PFSK-1 (cell line): ENCODE results near the gene PUS10.

Experiments used
- POLR2AphosphoS5 ChIP-seq: IDR thresholded peaks from 2 replicates; pipeline ENCODE4 v1.6.1; 2012; ENCODE audit warnings: low read depth, mild to moderate bottlenecking, control low read depth, low read length, moderate library complexity
- REST ChIP-seq, 2 experiments: IDR thresholded peaks; 2 replicates each; pipeline versions ENCODE4 v1.6.1 to v1.8.0; 2011 to 2012; ENCODE audit warnings: low read depth in 2 of 2, low read length in 2 of 2, control low read depth in 1 of 2, inconsistent platforms in 1 of 2, mild to moderate bottlenecking in 1 of 2, moderate library complexity in 1 of 2; ENCODE audit not compliant: insufficient read depth in 1 of 2
- SIN3A ChIP-seq: IDR thresholded peaks from 2 replicates; pipeline ENCODE4 v1.6.1; 2012; ENCODE audit warnings: mild to moderate bottlenecking, low read length, moderate library complexity, borderline replicate concordance; ENCODE audit not compliant: insufficient read depth
- TAF1 ChIP-seq: IDR thresholded peaks from 2 replicates; pipeline ENCODE4 v1.6.1; 2012; ENCODE audit warnings: low read length, control low read depth, borderline replicate concordance; ENCODE audit not compliant: insufficient read depth

GRCh38 chr2:61023670-61024069, 5.6 kb upstream of the PUS10 start:
- TF ChIP-seq TAF1 (no peak), SIN3A (no peak), POLR2AphosphoS5 (no peak), REST (IDR thresholded peaks at IDR 0.05; ENCODE audit: insufficient read depth in 1 of 2, low read depth in 2 of 2, low read length in 2 of 2) (no peak)
